ENCODE measurements around the gene FBXO33. TPM values are rescaled to one million over a fixed set of nuclear protein-coding genes. Genes with fewer than 3 reads are reported as not detected.

The FBXO33 gene
- total RNA-seq: 8.5 and 9.9 TPM in 2 replicates
- polyA plus RNA-seq (2012): 4.0 TPM

- DNase-seq (ENCODE audit: low read depth): peak; percentile 96
Measured at GRCh38 chr14:39432179-39432618, at the start of gene FBXO33. Gene FBXO33 (minus strand): TSS chr14:39432433. CDS start chr14:39432162, 271 bp downstream.

GRCh38 chr14:39474416-39474911 lies 42.2 kb upstream of the FBXO33 start:
- peak; percentile 28 for DNase-seq (ENCODE audit: low read depth)

- DNase-seq (ENCODE audit: low read depth): no peak
Measured at GRCh38 chr14:39472078-39472477, 39.8 kb upstream of the FBXO33 start.

GRCh38 chr14:39469094-39469710 lies 37.0 kb upstream of the FBXO33 start:
- peak; percentile 38 for DNase-seq (ENCODE audit: low read depth)

GRCh38 chr14:39467889-39468524 lies 35.8 kb upstream of the FBXO33 start:
- no peak for DNase-seq (ENCODE audit: low read depth)

- no peak for DNase-seq (ENCODE audit: low read depth)
Measured at GRCh38 chr14:39459795-39460478, 27.7 kb upstream of the FBXO33 start.

- DNase-seq (ENCODE audit: low read depth): no peak
Measured at GRCh38 chr14:39456702-39457250, 24.5 kb upstream of the FBXO33 start.

GRCh38 chr14:39454906-39455539 lies 22.8 kb upstream of the FBXO33 start:
- DNase-seq (ENCODE audit: low read depth): peak; percentile 20

GRCh38 chr14:39452680-39453079 lies 20.4 kb upstream of the FBXO33 start:
- DNase-seq (ENCODE audit: low read depth): no peak

- DNase-seq (ENCODE audit: low read depth): no peak
Measured at GRCh38 chr14:39451811-39452210, 19.6 kb upstream of the FBXO33 start.

GRCh38 chr14:39447175-39447661 lies 15.0 kb upstream of the FBXO33 start:
- no peak for DNase-seq (ENCODE audit: low read depth)

GRCh38 chr14:39446131-39446744 lies 14.0 kb upstream of the FBXO33 start:
- DNase-seq (ENCODE audit: low read depth): no peak

- peak; percentile 93 for DNase-seq (ENCODE audit: low read depth)
Measured at GRCh38 chr14:39442293-39442692, 10.1 kb upstream of the FBXO33 start.

- no peak for DNase-seq (ENCODE audit: low read depth)
Measured at GRCh38 chr14:39441805-39442204, 9.6 kb upstream of the FBXO33 start.

GRCh38 chr14:39440975-39441374 lies 8.7 kb upstream of the FBXO33 start:
- DNase-seq (ENCODE audit: low read depth): no peak

GRCh38 chr14:39435241-39435640 lies 3.0 kb upstream of the FBXO33 start:
- DNase-seq (ENCODE audit: low read depth): no peak

- no peak for DNase-seq (ENCODE audit: low read depth)
Measured at GRCh38 chr14:39434401-39434800, 2.2 kb upstream of the FBXO33 start.

- DNase-seq (ENCODE audit: low read depth): no peak
Measured at GRCh38 chr14:39433452-39433813, 1.2 kb upstream of the FBXO33 start.

GRCh38 chr14:39432619-39433451 lies 602 bp upstream of the FBXO33 start:
- DNase-seq (ENCODE audit: low read depth): peak; percentile 86

Data from myocyte (in vitro differentiated cells).